Measurements from ENCODE around the gene RBBP8NL.

The RBBP8NL gene

GRCh38 chr20:62409086-62409853 is 18.1 kb downstream of the RBBP8NL start:
- H4K20me1 ChIP-seq, result peaks cover 0 to 30% (median 17%) of the 10 kb centered on the region in 11 experiments; a peak in 17 of 22 replicates
- TF ChIP-seq Cebpa-rat (IDR thresholded peaks at IDR 0.05), result no peak
- no peaks in the 10 kb centered on the region for H3K9me3 ChIP-seq (replicated peaks in 1 of 11)
- H3K36me3 ChIP-seq, result peaks cover 0 to 9% (median 0%) of the 10 kb centered on the region in 11 experiments; a peak in 1 of 22 replicates
- H3K27me3 ChIP-seq, result no peaks in the 10 kb centered on the region; a peak in 1 of 22 replicates
- H3K4me3 ChIP-seq, result no peak overlapping the region
- peak overlapping the region; percentile 59 to 84 (median 76); a peak in 21 of 22 replicates for H3K4me2 ChIP-seq
- no peak overlapping the region for H3K27ac ChIP-seq
- H3K9ac ChIP-seq, result peak overlapping the region in 5 of 11 experiments; percentile 11 to 36 (median 12); a peak in 3 of 22 replicates
- H3K4me1 ChIP-seq, result peaks cover 44 to 81% (median 75%) of the 10 kb centered on the region in 10 experiments

DNA sequence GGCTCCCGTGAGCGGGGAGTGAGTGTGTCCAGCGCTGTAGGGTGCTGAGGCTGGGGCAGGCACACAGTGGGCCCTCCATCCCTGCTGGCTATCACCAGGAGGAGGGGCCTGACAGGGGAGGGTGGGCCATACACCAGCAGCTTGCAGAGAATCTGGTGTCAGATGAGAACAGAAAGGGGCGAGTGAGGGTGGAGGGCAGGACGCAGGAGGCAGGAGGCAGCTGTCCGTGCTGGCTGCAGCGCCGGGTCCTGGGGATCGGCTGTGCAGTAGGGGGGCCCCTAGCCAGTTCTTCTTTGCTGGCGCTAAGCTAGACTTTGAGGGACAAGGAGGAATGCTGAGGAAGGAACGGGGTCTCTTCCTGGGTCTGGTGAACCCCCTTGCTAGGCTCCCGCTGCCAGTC is 18.7 kb downstream of the RBBP8NL start:
- H3K27ac ChIP-seq, result no peak overlapping the region
- H3K4me3 ChIP-seq, result no peak overlapping the region
- H4K20me1 ChIP-seq, result peaks cover 0 to 31% (median 17%) of the 10 kb centered on the region in 11 experiments; a peak in 17 of 22 replicates
- peaks cover 44 to 88% (median 81%) of the 10 kb centered on the region in 10 experiments for H3K4me1 ChIP-seq
- no peak overlapping the region; a peak in 1 of 22 replicates for H3K9ac ChIP-seq
- peak overlapping the region in 8 of 11 experiments; percentile 74 to 86 (median 80); a peak in 13 of 22 replicates for H3K4me2 ChIP-seq
- TF ChIP-seq Cebpa-rat (IDR thresholded peaks at IDR 0.05), result no peak
- peaks cover 0 to 15% (median 0%) of the 10 kb centered on the region in 11 experiments; a peak in 2 of 22 replicates for H3K36me3 ChIP-seq
- no peaks in the 10 kb centered on the region; a peak in 1 of 22 replicates for H3K27me3 ChIP-seq
- H3K9me3 ChIP-seq (replicated peaks in 1 of 11), result no peaks in the 10 kb centered on the region

DNA sequence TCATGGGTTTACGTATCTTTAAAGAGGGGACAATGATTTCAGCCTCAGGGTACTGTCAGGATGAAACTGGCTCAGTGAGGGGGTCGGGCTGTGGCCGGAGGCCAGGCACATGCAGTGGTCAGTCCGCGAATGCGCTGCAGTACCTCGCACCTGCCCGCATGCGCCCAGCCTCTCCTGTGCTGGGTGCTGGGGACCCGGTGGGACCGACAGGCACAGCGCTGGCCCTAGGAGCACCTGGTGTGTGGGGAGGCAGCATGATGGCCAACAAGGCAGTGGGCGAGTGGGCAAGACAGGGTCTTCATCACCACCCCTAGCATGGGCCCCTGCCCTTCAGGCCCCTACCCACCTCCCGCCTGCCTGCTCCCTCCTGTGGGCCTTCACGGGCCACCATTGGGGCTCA is 19.3 kb downstream of the RBBP8NL start:
- no peaks in the 10 kb centered on the region; a peak in 1 of 22 replicates for H3K27me3 ChIP-seq
- H3K36me3 ChIP-seq, result peaks cover 0 to 15% (median 1%) of the 10 kb centered on the region in 11 experiments; a peak in 7 of 22 replicates
- H3K9ac ChIP-seq, result peak overlapping the region in 6 of 11 experiments; percentile 89 to 95 (median 93); a peak in 7 of 22 replicates
- H3K4me3 ChIP-seq, result peak overlapping the region in 1 of 10 experiments; percentile 93; a peak in 2 of 20 replicates
- H4K20me1 ChIP-seq, result peaks cover 0 to 37% (median 17%) of the 10 kb centered on the region in 11 experiments; a peak in 17 of 22 replicates
- peaks cover 44 to 93% (median 86%) of the 10 kb centered on the region in 10 experiments for H3K4me1 ChIP-seq
- peak overlapping the region; percentile 69 to 91 (median 80) for H3K4me2 ChIP-seq
- peak overlapping the region in 7 of 11 experiments; percentile 72 to 85 (median 83); a peak in 9 of 22 replicates for H3K27ac ChIP-seq
- H3K9me3 ChIP-seq (replicated peaks in 1 of 11), result no peaks in the 10 kb centered on the region
- no peak for TF ChIP-seq Cebpa-rat (IDR thresholded peaks at IDR 0.05)

DNA sequence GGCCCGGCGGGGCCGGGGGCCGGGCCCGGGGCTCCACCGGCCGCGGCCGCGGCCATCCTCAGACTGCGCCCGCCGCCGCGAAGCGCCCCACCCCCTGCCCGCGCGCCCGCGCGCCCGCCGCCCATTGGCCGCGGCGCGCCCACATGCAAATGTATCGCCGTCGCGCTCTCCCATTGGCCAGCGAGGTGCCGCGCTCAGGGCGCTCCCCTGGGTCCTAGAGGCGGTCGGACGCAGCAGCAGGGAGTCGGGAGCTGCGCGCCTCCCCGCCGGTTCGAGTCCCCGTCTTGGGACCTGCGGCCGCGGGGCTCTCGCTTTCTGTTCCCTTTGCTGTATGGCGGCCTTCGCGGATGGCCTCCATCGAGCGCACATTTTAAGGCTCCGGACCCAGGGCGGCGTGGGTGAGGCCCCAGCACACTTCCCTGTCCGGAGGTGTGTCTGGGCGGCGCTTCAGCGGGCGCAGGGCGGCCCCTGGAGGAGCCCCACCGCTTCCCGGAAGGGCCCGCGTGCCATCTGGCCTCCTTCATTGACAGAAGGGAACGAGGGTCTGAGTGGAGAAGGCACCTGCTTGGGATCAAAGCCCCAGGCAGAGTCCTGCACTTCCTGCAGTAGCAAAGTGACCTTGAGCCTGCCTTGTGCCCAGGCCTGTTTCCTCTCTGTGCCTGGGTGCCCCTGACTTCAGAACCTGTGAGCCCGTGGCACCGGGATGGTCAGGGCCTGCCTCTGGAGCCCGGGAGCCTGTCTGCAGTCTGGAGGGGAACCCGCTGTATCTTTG is 19.9 kb downstream of the RBBP8NL start, which contains the start of gene CABLES2:
Gene CABLES2, minus strand, starts transcription at position 65 of the 772 bp plus-strand sequence. Its CDS starts 9 bp downstream, at position 56.
- Histone ChIP-seq H3K27ac (peak within 1 kb of the TSS; percentile 72 to 86 (median 83)), H3K4me2 (peak within 1 kb of the TSS; percentile 94 to 100 (median 99)), H3K9ac (peak within 1 kb of the TSS; percentile 84 to 96 (median 93)), H3K4me1 (peaks cover 44 to 93% (median 88%) of the 10 kb centered on the region in 10 experiments), H3K27me3 (no peaks in the 10 kb centered on the region; a peak in 1 of 22 replicates), H3K36me3 (peaks cover 0 to 22% (median 5%) of the 10 kb centered on the region in 11 experiments; a peak in 8 of 22 replicates), H3K9me3 (replicated peaks in 1 of 11) (no peaks in the 10 kb centered on the region), H4K20me1 (peaks cover 5 to 44% (median 17%) of the 10 kb centered on the region in 11 experiments; a peak in 17 of 22 replicates), H3K4me3 (peak within 1 kb of the TSS; percentile 86 to 98 (median 92))
- no peak for TF ChIP-seq Cebpa-rat (IDR thresholded peaks at IDR 0.05)

DNA sequence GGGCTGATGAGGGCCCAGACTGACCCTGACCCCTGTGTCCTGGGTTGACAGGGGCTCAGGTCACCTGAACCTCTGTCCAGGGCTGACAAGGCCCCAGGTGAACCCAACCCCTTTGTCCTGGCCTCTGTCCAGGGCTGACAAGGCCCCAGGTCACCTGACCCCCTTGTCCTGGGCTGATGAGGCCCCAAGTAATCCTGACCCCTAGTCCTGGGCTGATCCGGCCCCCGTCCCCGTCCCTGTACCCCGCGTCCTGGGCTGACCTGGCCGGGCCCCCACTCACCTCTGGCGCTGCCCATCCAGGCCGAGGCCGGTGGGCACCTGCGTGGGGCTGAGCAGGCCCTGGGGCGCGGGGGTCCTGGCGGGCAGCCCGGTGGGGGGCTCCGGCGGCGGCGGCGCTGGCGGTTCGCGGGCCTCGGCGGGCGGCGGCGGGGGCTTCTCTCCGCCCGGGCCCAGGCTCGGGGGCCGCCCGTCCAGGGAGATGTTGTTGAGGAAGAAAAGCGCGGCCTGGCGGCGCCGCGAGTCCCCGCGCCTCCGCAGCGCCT is 20.6 kb downstream of the RBBP8NL start:
- H3K36me3 ChIP-seq, result peaks cover 0 to 24% (median 6%) of the 10 kb centered on the region in 11 experiments; a peak in 8 of 22 replicates
- peak overlapping the region; percentile 72 to 86 (median 83) for H3K27ac ChIP-seq
- H3K4me3 ChIP-seq, result peak overlapping the region; percentile 86 to 98 (median 92)
- peak overlapping the region; percentile 94 to 100 (median 99) for H3K4me2 ChIP-seq
- peaks cover 7 to 45% (median 17%) of the 10 kb centered on the region in 11 experiments; a peak in 17 of 22 replicates for H4K20me1 ChIP-seq
- peak overlapping the region; percentile 84 to 96 (median 93) for H3K9ac ChIP-seq
- H3K4me1 ChIP-seq, result peaks cover 51 to 93% (median 88%) of the 10 kb centered on the region in 10 experiments
- no peaks in the 10 kb centered on the region for H3K9me3 ChIP-seq (replicated peaks in 1 of 11)
- no peaks in the 10 kb centered on the region; a peak in 1 of 22 replicates for H3K27me3 ChIP-seq
- no peak for TF ChIP-seq Cebpa-rat (IDR thresholded peaks at IDR 0.05)

- Histone ChIP-seq H3K27me3 (no peaks in the 10 kb centered on the region; a peak in 1 of 22 replicates), H3K36me3 (peaks cover 0 to 25% (median 6%) of the 10 kb centered on the region in 11 experiments; a peak in 8 of 22 replicates), H3K4me1 (peaks cover 55 to 93% (median 91%) of the 10 kb centered on the region in 10 experiments), H3K27ac (peak overlapping the region in 10 of 11 experiments; percentile 72 to 86 (median 84); a peak in 17 of 22 replicates), H4K20me1 (peaks cover 13 to 51% (median 22%) of the 10 kb centered on the region in 11 experiments; a peak in 17 of 22 replicates), H3K9ac (peak overlapping the region; percentile 84 to 96 (median 93)), H3K9me3 (replicated peaks in 1 of 11) (no peaks in the 10 kb centered on the region), H3K4me2 (peak overlapping the region; percentile 94 to 100 (median 99)), H3K4me3 (peak overlapping the region; percentile 86 to 98 (median 92))
- no peak for TF ChIP-seq Cebpa-rat (IDR thresholded peaks at IDR 0.05)
These were observed 21.3 kb downstream of the RBBP8NL start for GRCh38 chr20:62405981-62406513.

- Histone ChIP-seq H3K27me3 (no peaks in the 10 kb centered on the region; a peak in 1 of 22 replicates), H3K27ac (peak overlapping the region in 1 of 11 experiments; percentile 83; a peak in 3 of 22 replicates), H3K36me3 (peaks cover 0 to 27% (median 6%) of the 10 kb centered on the region in 11 experiments; a peak in 8 of 22 replicates), H3K9me3 (replicated peaks in 1 of 11) (no peaks in the 10 kb centered on the region), H3K4me1 (peaks cover 50 to 93% (median 91%) of the 10 kb centered on the region in 10 experiments), H3K4me3 (peak overlapping the region; percentile 86 to 98 (median 92); a peak in 17 of 20 replicates), H3K9ac (peak overlapping the region; percentile 84 to 96 (median 93); a peak in 21 of 22 replicates), H3K4me2 (peak overlapping the region; percentile 94 to 100 (median 99)), H4K20me1 (peaks cover 13 to 58% (median 26%) of the 10 kb centered on the region in 11 experiments; a peak in 17 of 22 replicates)
- TF ChIP-seq Cebpa-rat (IDR thresholded peaks at IDR 0.05), result peak in 2 of 11 experiments; percentile 38 to 41; a peak in 2 of 22 replicates
These were observed 22.0 kb downstream of the RBBP8NL start for GRCh38 chr20:62405108-62405980.
